ENCODE results near the gene AARSD1. TPM values are rescaled to one million over a fixed set of nuclear protein-coding genes. Genes with fewer than 3 reads are reported as not detected.
"Not testable (repeated sequence)": the region's sequence is repeated elsewhere in the genome, so short reads cannot be mapped to it uniquely, and the experiment has no call there.

Gene AARSD1
- polyA plus RNA-seq, 1 of the 3 experiments (the other 2 are of a cell fraction) = 52.0 TPM

DNA sequence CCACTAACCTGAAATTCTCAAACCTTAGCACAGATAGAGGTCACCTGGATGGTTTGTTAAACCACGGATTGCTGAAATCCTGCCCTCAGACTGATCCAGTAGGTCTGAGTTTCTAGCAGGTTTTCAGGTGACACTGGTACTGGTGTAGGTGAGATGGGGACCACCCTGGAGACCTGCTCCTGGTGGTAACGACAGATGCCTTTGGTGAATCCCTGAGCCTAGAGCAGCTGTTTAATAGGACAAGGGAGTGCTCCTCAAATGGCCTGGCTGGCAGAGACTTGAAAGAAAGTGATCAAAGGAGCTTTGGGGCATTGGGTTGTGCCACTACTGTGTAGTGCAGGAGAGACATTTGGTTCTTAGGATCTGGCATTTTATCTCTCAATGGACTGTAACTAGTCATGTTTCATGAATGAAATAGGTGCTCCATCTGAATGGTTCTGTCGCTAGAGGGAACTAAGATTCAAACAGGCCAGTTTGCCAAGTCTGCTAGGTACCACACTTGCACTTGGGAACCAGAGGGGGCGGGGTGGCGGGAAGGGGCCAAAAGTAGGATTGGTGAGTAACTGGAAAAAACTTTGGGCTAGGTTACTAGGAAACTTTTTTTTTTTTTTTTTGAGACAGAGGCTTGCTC, 39.4 kb upstream of the AARSD1 start:
- Histone ChIP-seq H3K4me3 (ENCODE audit: low read depth in 2 of 2, low read length in 1 of 2) (no peak overlapping the region), H3K4me2 (no peak overlapping the region), H3K27me3 (ENCODE audit: insufficient read depth) (no peaks in the 10 kb centered on the region), H3K9ac (no peak overlapping the region), H3K27ac (ENCODE audit: low read depth in 2 of 2, low read length in 1 of 2) (peak overlapping the region in 1 of 2 experiments; percentile 25; a peak in 1 of 4 replicates), H2AFZ (ENCODE audit: low read depth) (no peak overlapping the region), H3K9me2 (no peaks in the 10 kb centered on the region), H3F3A (replicated peaks; ENCODE audit: insufficient read depth) (peaks cover 77% of the 10 kb centered on the region), H4K20me1 (ENCODE audit: insufficient read depth) (peaks cover 40% of the 10 kb centered on the region), H3K36me3 (replicated peaks in 1 of 2; ENCODE audit: control insufficient read depth in 1 of 2, insufficient read depth in 2 of 2, low read length in 1 of 2) (peaks cover 31 to 41% of the 10 kb centered on the region in 2 experiments), H3K9me3 (no peaks in the 10 kb centered on the region), H3K4me1 (ENCODE audit: control insufficient read depth in 1 of 2, insufficient read depth in 2 of 2, low read depth in 1 of 2, low read length in 1 of 2) (peaks cover 6 to 7% of the 10 kb centered on the region in 2 experiments; a peak in 2 of 4 replicates), H3K79me2 (ENCODE audit: insufficient read depth) (peaks cover 37% of the 10 kb centered on the region)
- ChIA-PET CTCF (interaction anchor here (0.9 kb wide), 1 partner anchor 14 kb away, joined by 3 read pairs; no protein-coding TSS in a partner anchor), POLR2A (no interaction called here)
- no peak for TF ChIP-seq RXRA (IDR thresholded peaks at IDR 0.05; ENCODE audit: borderline replicate concordance, low read depth)
- TF ChIP-seq FOSL2 (IDR thresholded peaks at IDR 0.05; ENCODE audit: borderline replicate concordance, low read depth) = no peak
- TF ChIP-seq MXI1 (IDR thresholded peaks at IDR 0.05; ENCODE audit: low read depth, low read length) = no peak
- no peak for TF ChIP-seq MEF2A (IDR thresholded peaks at IDR 0.05; ENCODE audit: borderline replicate concordance, low read depth)
- no peak for TF ChIP-seq CHD2 (IDR thresholded peaks at IDR 0.05; ENCODE audit: low read length, partially characterized antibody)
- no peak for TF ChIP-seq RFX5 (IDR thresholded peaks at IDR 0.05; ENCODE audit: low read length)
- TF ChIP-seq SMC3 (IDR thresholded peaks at IDR 0.05; ENCODE audit: low read depth, low read length) = no peak
- no peak for TF ChIP-seq TEAD4 (IDR thresholded peaks at IDR 0.05; ENCODE audit: borderline replicate concordance, insufficient read depth)
- no peak for TF ChIP-seq EZH2phosphoT487 (IDR thresholded peaks at IDR 0.05; ENCODE audit: borderline replicate concordance, low read depth)
- no peak for TF ChIP-seq FOXJ3 (CRISPR knock-in tag; IDR thresholded peaks at IDR 0.05)
- TF ChIP-seq TCF12 (IDR thresholded peaks at IDR 0.05) = no peak
- TF ChIP-seq GABPA (IDR thresholded peaks at IDR 0.05; ENCODE audit: low read depth) = no peak
- TF ChIP-seq, protein P1, sequence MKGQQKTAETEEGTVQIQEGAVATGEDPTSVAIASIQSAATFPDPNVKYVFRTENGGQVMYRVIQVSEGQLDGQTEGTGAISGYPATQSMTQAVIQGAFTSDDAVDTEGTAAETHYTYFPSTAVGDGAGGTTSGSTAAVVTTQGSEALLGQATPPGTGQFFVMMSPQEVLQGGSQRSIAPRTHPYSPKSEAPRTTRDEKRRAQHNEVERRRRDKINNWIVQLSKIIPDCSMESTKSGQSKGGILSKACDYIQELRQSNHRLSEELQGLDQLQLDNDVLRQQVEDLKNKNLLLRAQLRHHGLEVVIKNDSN (IDR thresholded peaks at IDR 0.05; ENCODE audit: borderline replicate concordance, low read depth) = no peak
- no peak for TF ChIP-seq POLR2AphosphoS5 (IDR thresholded peaks at IDR 0.05; ENCODE audit: low read depth, low read length)
- no peak for TF ChIP-seq SIN3A (IDR thresholded peaks at IDR 0.05; ENCODE audit: borderline replicate concordance, low read depth, low read length)
- no peak for TF ChIP-seq YY1 (IDR thresholded peaks at IDR 0.05; ENCODE audit: low read depth)
- TF ChIP-seq, protein P2, sequence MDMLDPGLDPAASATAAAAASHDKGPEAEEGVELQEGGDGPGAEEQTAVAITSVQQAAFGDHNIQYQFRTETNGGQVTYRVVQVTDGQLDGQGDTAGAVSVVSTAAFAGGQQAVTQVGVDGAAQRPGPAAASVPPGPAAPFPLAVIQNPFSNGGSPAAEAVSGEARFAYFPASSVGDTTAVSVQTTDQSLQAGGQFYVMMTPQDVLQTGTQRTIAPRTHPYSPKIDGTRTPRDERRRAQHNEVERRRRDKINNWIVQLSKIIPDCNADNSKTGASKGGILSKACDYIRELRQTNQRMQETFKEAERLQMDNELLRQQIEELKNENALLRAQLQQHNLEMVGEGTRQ (IDR thresholded peaks at IDR 0.05; ENCODE audit: borderline replicate concordance, low read depth, low read length) = no peak
- TF ChIP-seq, protein P3, sequence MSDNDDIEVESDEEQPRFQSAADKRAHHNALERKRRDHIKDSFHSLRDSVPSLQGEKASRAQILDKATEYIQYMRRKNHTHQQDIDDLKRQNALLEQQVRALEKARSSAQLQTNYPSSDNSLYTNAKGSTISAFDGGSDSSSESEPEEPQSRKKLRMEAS (IDR thresholded peaks at IDR 0.05; ENCODE audit: low read depth) = no peak
- no peak for TF ChIP-seq RCOR1 (IDR thresholded peaks at IDR 0.05; ENCODE audit: low read length)
- TF ChIP-seq, protein P4, sequence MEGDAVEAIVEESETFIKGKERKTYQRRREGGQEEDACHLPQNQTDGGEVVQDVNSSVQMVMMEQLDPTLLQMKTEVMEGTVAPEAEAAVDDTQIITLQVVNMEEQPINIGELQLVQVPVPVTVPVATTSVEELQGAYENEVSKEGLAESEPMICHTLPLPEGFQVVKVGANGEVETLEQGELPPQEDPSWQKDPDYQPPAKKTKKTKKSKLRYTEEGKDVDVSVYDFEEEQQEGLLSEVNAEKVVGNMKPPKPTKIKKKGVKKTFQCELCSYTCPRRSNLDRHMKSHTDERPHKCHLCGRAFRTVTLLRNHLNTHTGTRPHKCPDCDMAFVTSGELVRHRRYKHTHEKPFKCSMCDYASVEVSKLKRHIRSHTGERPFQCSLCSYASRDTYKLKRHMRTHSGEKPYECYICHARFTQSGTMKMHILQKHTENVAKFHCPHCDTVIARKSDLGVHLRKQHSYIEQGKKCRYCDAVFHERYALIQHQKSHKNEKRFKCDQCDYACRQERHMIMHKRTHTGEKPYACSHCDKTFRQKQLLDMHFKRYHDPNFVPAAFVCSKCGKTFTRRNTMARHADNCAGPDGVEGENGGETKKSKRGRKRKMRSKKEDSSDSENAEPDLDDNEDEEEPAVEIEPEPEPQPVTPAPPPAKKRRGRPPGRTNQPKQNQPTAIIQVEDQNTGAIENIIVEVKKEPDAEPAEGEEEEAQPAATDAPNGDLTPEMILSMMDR (IDR thresholded peaks at IDR 0.05) = no peak
- WGBS (ENCODE audit: low lambda C conversion rate) = 86% methylated on average over 5 of the region's 5 CpGs
- DNase-seq = no peak

DNA sequence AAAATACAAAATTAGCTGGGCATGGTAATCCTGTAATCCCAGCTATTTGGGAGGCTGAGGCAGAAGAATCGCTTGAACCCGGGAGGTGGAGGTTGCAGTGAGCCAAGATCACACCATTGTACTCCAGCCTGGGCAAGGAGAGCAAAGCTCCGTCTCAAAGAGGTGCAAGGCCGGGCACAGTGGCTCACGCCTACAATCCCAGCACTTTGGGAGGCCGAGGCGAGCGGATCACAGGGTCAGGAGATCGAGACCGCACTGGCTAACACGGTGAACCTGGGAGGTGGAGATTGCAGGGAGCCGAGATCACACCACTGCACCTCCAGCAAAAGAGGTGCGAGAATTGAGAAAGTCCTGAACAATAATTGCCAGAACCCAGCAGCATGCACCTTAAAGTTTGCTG, 36.6 kb upstream of the AARSD1 start:
- peak overlapping the region; percentile 16; the same call in 1 of the 2 replicates for H3K4me2 ChIP-seq
- H3K36me3 ChIP-seq (replicated peaks in 1 of 2; ENCODE audit: control insufficient read depth in 1 of 2, insufficient read depth in 2 of 2, low read length in 1 of 2) = peaks cover 31 to 41% of the 10 kb centered on the region in 2 experiments
- peaks cover 6 to 11% of the 10 kb centered on the region in 2 experiments; a peak in 2 of 4 replicates for H3K4me1 ChIP-seq (ENCODE audit: control insufficient read depth in 1 of 2, insufficient read depth in 2 of 2, low read depth in 1 of 2, low read length in 1 of 2)
- H3K9me2 ChIP-seq; H3K27ac ChIP-seq (ENCODE audit: low read depth in 2 of 2, low read length in 1 of 2); CTCF ChIA-PET; H3K9me3 ChIP-seq; H2AFZ ChIP-seq (ENCODE audit: low read depth); H3K27me3 ChIP-seq (ENCODE audit: insufficient read depth); DNase-seq; H3K4me3 ChIP-seq (ENCODE audit: low read depth in 2 of 2, low read length in 1 of 2): not testable (repeated sequence)
- peaks cover 78% of the 10 kb centered on the region for H3F3A ChIP-seq (replicated peaks; ENCODE audit: insufficient read depth)
- POLR2A ChIA-PET = interaction anchor here (1.0 kb wide), 1 partner anchor 23 kb away, joined by 3 read pairs; no protein-coding TSS in a partner anchor
- 94% methylated on average over 13 of the region's 13 CpGs for WGBS (ENCODE audit: low lambda C conversion rate)
- H4K20me1 ChIP-seq (ENCODE audit: insufficient read depth) = peaks cover 41% of the 10 kb centered on the region
- H3K79me2 ChIP-seq (ENCODE audit: insufficient read depth) = peaks cover 41% of the 10 kb centered on the region
- H3K9ac ChIP-seq = peak overlapping the region; percentile 24; the same call in 1 of the 2 replicates
